IMR-90 (cell line): Measurements from ENCODE around the gene VPS39. TPM values are rescaled to one million over a fixed set of nuclear protein-coding genes. Genes with fewer than 3 reads are reported as not detected.

Source experiments
- ATAC-seq: fragments of 200-7000 bp; cut with Tn5 transposase; 2 replicates; pipeline ENCODE4 v1.9.1; 2020; ENCODE audit warnings: low read depth, mild to moderate bottlenecking, moderate library complexity
- BruUV-seq: library from RNA; stranded (reverse); fragments of 400-500 nt; replicated peaks from 2 replicates; lab custom pipeline; 2021; lab: Mats Ljungman, UMichigan
- CTCF ChIA-PET: fragments of 300-600 bp; formaldehyde crosslinking; extraction: SDS; loops from one replicate; lab custom pipeline; 2021; ENCODE audit warnings: antibody characterized with exemption; lab: Yijun Ruan, JAX
- POLR2A ChIA-PET: fragments of 300-600 bp; sonication (Branson Sonifier 250); formaldehyde crosslinking; loops from one replicate; lab custom pipeline; 2022; ENCODE audit warnings: antibody characterized with exemption; ENCODE audit not compliant: unreplicated experiment; lab: Charles Lee
- DNase-seq: peaks from one replicate; pipeline ENCODE4 v3.0.0; 2013
- H2AFZ ChIP-seq: replicated peaks from 2 replicates; pipeline ENCODE3; 2013; ENCODE audit warnings: low read length, mild to moderate bottlenecking; ENCODE audit not compliant: poor library complexity
- H2AK5ac ChIP-seq: 2 replicates; pipeline ENCODE4 v1.6.1; 2013; ENCODE audit warnings: low read depth, low read length, inconsistent platforms
- H2AK9ac ChIP-seq: replicated peaks from 2 replicates; pipeline ENCODE3; 2013; ENCODE audit warnings: mild to moderate bottlenecking, low read depth, low read length, moderate library complexity; ENCODE audit not compliant: poor library complexity
- H2BK120ac ChIP-seq: 2 replicates; pipeline ENCODE4 v1.6.1; 2013; ENCODE audit warnings: low read depth, low read length, inconsistent platforms
- H2BK15ac ChIP-seq: 3 replicates; pipeline ENCODE4 v1.6.1; 2013; ENCODE audit warnings: low read depth, low read length, inconsistent platforms
- H2BK20ac ChIP-seq: 2 replicates; pipeline ENCODE4 v1.6.1; 2013; ENCODE audit warnings: low read depth, mild to moderate bottlenecking, inconsistent platforms, low read length, moderate library complexity
- H2BK5ac ChIP-seq: 2 replicates; pipeline ENCODE4 v1.6.1; 2013; ENCODE audit warnings: mild to moderate bottlenecking, low read depth, low read length, inconsistent platforms; ENCODE audit not compliant: poor library complexity, severe bottlenecking
- H3K14ac ChIP-seq: replicated peaks from 2 replicates; pipeline ENCODE4 v1.6.1; 2013; ENCODE audit warnings: low read depth, low read length, inconsistent platforms
- H3K18ac ChIP-seq: 2 replicates; pipeline ENCODE4 v1.6.1; 2013; ENCODE audit warnings: low read depth, low read length, control low read depth
- H3K23ac ChIP-seq: 2 replicates; pipeline ENCODE4 v1.6.1; 2013; ENCODE audit warnings: low read depth, low read length, inconsistent platforms
- H3K27ac ChIP-seq: 2 replicates; pipeline ENCODE4 v1.5.1; 2013; ENCODE audit warnings: mild to moderate bottlenecking, control low read depth, low read length; ENCODE audit not compliant: insufficient read depth
- H3K27me3 ChIP-seq: 2 replicates; pipeline ENCODE4 v1.6.1; 2013; ENCODE audit warnings: low read length; ENCODE audit not compliant: control insufficient read depth, insufficient read depth
- H3K36me3 ChIP-seq: 2 replicates; pipeline ENCODE4 v1.6.1; 2013; ENCODE audit warnings: low read length, mixed read lengths; ENCODE audit not compliant: control insufficient read depth, insufficient read depth
- H3K4ac ChIP-seq: 2 replicates; pipeline ENCODE4 v1.6.1; 2013; ENCODE audit warnings: low read depth, low read length, inconsistent platforms
- H3K4me1 ChIP-seq: 2 replicates; pipeline ENCODE4 v1.6.1; 2013; ENCODE audit warnings: low read length, mixed read lengths; ENCODE audit not compliant: control insufficient read depth, insufficient read depth
- H3K4me2 ChIP-seq: 2 replicates; pipeline ENCODE4 v1.6.1; 2013; ENCODE audit warnings: low read depth, mild to moderate bottlenecking, control low read depth, low read length, moderate library complexity
- H3K4me3 ChIP-seq: 2 replicates; pipeline ENCODE4 v1.5.1; 2013; ENCODE audit warnings: low read depth, mild to moderate bottlenecking, control low read depth, low read length, moderate library complexity; ENCODE audit not compliant: insufficient read depth
- H3K56ac ChIP-seq: 2 replicates; pipeline ENCODE4 v1.6.1; 2013; ENCODE audit warnings: low read length, inconsistent platforms; ENCODE audit not compliant: insufficient read depth; ENCODE audit errors: extremely low read depth
- H3K79me1 ChIP-seq, 2 experiments: 2 replicates each; pipeline ENCODE4 v1.6.1; 2013; ENCODE audit warnings: low read length in 2 of 2, inconsistent platforms in 1 of 2, low read depth in 1 of 2
- H3K9ac ChIP-seq: 2 replicates; pipeline ENCODE4 v1.6.1; 2013; ENCODE audit warnings: low read depth, low read length, control low read depth
- H3K9me1 ChIP-seq: 2 replicates; pipeline ENCODE4 v1.6.1; 2013; ENCODE audit warnings: low read length, inconsistent platforms; ENCODE audit not compliant: insufficient read depth
- H3K9me3 ChIP-seq: 2 replicates; pipeline ENCODE4 v1.6.1; 2013; ENCODE audit warnings: low read length; ENCODE audit not compliant: control insufficient read depth, insufficient read depth
- H4K20me1 ChIP-seq: 2 replicates; pipeline ENCODE4 v1.6.1; 2013; ENCODE audit warnings: low read length, inconsistent platforms; ENCODE audit not compliant: insufficient read depth
- H4K5ac ChIP-seq: 2 replicates; pipeline ENCODE4 v1.6.1; 2013; ENCODE audit warnings: mild to moderate bottlenecking, low read depth, low read length, control low read depth
- H4K8ac ChIP-seq, 2 experiments: 2 replicates each; pipeline ENCODE4 v1.6.1; 2013; ENCODE audit warnings: low read depth in 2 of 2, low read length in 2 of 2, control low read depth in 1 of 2, inconsistent platforms in 1 of 2
- H4K91ac ChIP-seq: 2 replicates; pipeline ENCODE4 v1.6.1; 2013; ENCODE audit warnings: low read depth, low read length, inconsistent platforms; ENCODE audit not compliant: insufficient read depth
- BHLHE40 ChIP-seq: fragments of 150-350 bp; IDR thresholded peaks from 2 replicates; pipeline ENCODE4 v1.6.1; 2016; ENCODE audit warnings: mild to moderate bottlenecking, low read depth, low read length
- CEBPB ChIP-seq: IDR thresholded peaks from 2 replicates; pipeline ENCODE4 v1.6.1; 2012; ENCODE audit warnings: low read depth, low read length, improper control_type of control experiment
- CHD1 ChIP-seq: IDR thresholded peaks from 2 replicates; pipeline ENCODE4 v1.6.1; 2012; ENCODE audit warnings: low read depth, low read length, improper control_type of control experiment
- FOS ChIP-seq: fragments of 150-350 bp; IDR thresholded peaks from 2 replicates; pipeline ENCODE4 v1.6.1; 2016; ENCODE audit warnings: low read depth, low read length
- MAFK ChIP-seq: IDR thresholded peaks from 2 replicates; pipeline ENCODE4 v1.6.1; 2012; ENCODE audit warnings: low read depth, low read length, improper control_type of control experiment
- MAZ ChIP-seq: IDR thresholded peaks from 2 replicates; pipeline ENCODE4 v1.6.1; 2012; ENCODE audit warnings: low read depth, mild to moderate bottlenecking, low read length, improper control_type of control experiment, moderate library complexity, borderline replicate concordance
- MXI1 ChIP-seq: IDR thresholded peaks from 2 replicates; pipeline ENCODE4 v1.6.1; 2012; ENCODE audit warnings: low read depth, mild to moderate bottlenecking, low read length, moderate library complexity, borderline replicate concordance
- NFE2L2 ChIP-seq: fragments of 150-350 bp; IDR thresholded peaks from 2 replicates; pipeline ENCODE4 v1.6.1; 2016; ENCODE audit warnings: low read depth, mild to moderate bottlenecking, low read length
- RAD21 ChIP-seq: IDR thresholded peaks from 2 replicates; pipeline ENCODE4 v1.6.1; 2012; ENCODE audit warnings: low read length, improper control_type of control experiment
- RCOR1 ChIP-seq: IDR thresholded peaks from 2 replicates; pipeline ENCODE4 v1.6.1; 2012; ENCODE audit warnings: mild to moderate bottlenecking, low read length, improper control_type of control experiment; ENCODE audit not compliant: insufficient replicate concordance
- SMC3 ChIP-seq: fragments of 150-350 bp; IDR thresholded peaks from 2 replicates; pipeline ENCODE4 v1.6.1; 2016; ENCODE audit warnings: low read depth, mild to moderate bottlenecking, antibody characterized with exemption, low read length, moderate library complexity
- WGBS, 2 experiments: methylation state at CpG; one replicate each; pipeline versions ENCODE4 v1.1.5 to v1.1.7; 2013; ENCODE audit warnings: missing lambda C conversion rate in 2 of 2; ENCODE audit not compliant: insufficient read length in 1 of 2; ENCODE audit errors: extremely low coverage in 2 of 2; 5-methylcytosine and 5-hydroxymethylcytosine counted together
- dilution Hi-C: fragments of 300-500 bp; cut with HindIII; formaldehyde crosslinking; loops from one replicate; pipeline ENCODE4 v1.14.3; 2018; ENCODE audit warnings: low sequenced_read_pairs; ENCODE audit not compliant: unreplicated experiment
- in situ Hi-C: fragments of 300-500 bp; cut with MboI; formaldehyde crosslinking; loops from 3 replicates; pipeline ENCODE4 v1.14.3; 2019; ENCODE audit warnings: low sequenced_read_pairs, inconsistent platforms, mixed read lengths
- intact Hi-C: fragments of 100-400 bp; cut with micrococcal nuclease; formaldehyde crosslinking; loops from 2 replicates; pipeline ENCODE4 v1.10.0; 2022
- polyA plus RNA-seq, 3 experiments: library from polyadenylated mRNA; depleted of rRNA; stranded (reverse); fragments of >200 nt; gene quantifications; 2 replicates each; pipeline ENCODE4 v1.2.3, GENCODE V29; 2012; ENCODE audit warnings: low replicate concordance in 1 of 3
- total RNA-seq: library from RNA; depleted of rRNA; stranded (reverse); fragments of >200 nt; gene quantifications from 2 replicates; pipeline ENCODE4 v1.2.3, GENCODE V29; 2012
- TF ChIP-seq, protein P1 (sequence below): fragments of 150-350 bp; IDR thresholded peaks from 2 replicates; pipeline ENCODE4 v1.6.1; 2017; ENCODE audit warnings: mild to moderate bottlenecking, antibody characterized with exemption, low read length, low read depth
- TF ChIP-seq, protein P2 (sequence below): fragments of 150-350 bp; IDR thresholded peaks from 2 replicates; pipeline ENCODE4 v1.6.1; 2016; ENCODE audit warnings: low read depth, mild to moderate bottlenecking, low read length, moderate library complexity, borderline replicate concordance
- TF ChIP-seq, protein P3 (sequence below): conservative IDR thresholded peaks from 2 replicates; pipeline ENCODE4 v1.5.1; 2012; ENCODE audit warnings: mild to moderate bottlenecking, low read depth, low read length, improper control_type of control experiment

VPS39 gene
- total and polyA plus RNA-seq, 2 of the 4 experiments (the other 2 are of a cell fraction), result 49.7 to 52.2 TPM

DNA sequence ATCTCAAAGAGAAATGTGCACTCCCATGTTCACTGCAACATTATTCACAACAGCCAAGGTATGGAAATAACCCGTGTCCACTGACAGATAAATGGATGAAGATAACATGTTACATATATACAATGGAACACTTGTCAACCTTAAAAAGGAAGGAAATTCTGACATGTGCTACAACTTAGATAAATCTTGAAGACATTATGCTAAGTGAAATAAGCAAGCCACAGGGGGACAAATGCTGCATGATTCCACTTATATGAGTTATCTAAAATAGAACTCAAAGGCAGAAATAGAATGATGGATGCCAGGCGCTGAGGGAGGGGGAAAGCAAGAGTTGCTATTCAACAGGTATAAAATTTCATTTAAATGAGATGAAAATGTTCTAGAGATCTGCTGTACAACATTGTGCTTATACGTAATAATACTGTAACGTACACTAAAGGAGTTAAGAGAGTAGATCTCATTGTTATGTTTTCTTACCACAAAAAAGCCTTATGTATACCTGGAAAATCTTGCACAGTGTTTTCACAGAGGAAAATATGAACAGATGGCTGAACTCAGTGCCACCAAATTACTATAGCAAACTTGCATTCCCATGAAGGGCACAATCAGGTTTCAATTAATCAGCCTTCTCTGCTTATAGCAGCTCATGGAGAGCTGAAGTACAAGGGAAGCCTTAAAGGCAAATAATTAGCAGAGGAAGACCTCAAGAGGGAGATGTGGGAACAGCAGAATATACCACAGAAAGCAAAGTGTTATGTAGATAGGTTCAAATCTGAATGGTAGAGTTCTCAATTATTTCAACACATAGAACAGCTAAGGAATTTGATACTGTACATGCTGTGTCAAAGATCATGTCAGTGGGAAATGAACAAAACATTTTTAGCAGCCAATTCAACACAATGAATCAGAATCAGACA, 8.1 kb upstream of the VPS39 start:
- Histone ChIP-seq H3K4me3 (no peak overlapping the region), H3K18ac (no peak overlapping the region), H3K4me1 (no peaks in the 10 kb centered on the region), H3K27ac (no peak overlapping the region), H2BK5ac (no peak overlapping the region), H4K20me1 (no peaks in the 10 kb centered on the region), H2BK120ac (no peak overlapping the region), H4K91ac (no peak overlapping the region), H3K9ac (no peak overlapping the region), H3K23ac (no peak overlapping the region), H2BK20ac (no peak overlapping the region), H3K27me3 (no peaks in the 10 kb centered on the region), H2AK5ac (no peak overlapping the region), H3K4me2 (no peak overlapping the region), H3K79me1 (peaks cover 8 to 13% of the 10 kb centered on the region in 2 experiments; a peak in 2 of 4 replicates), H4K8ac (no peak overlapping the region), H3K9me1 (no peaks in the 10 kb centered on the region), H3K56ac (no peak overlapping the region), H3K14ac (no peak overlapping the region), H3K36me3 (peaks cover 23% of the 10 kb centered on the region), H2BK15ac (no peak overlapping the region), H2AK9ac (no peak overlapping the region), H4K5ac (no peak overlapping the region), H3K4ac (no peak overlapping the region), H3K9me3 (no peaks in the 10 kb centered on the region), H2AFZ (no peak overlapping the region)
- CTCF ChIA-PET, result no interaction called here
- TF ChIP-seq, protein P1, sequence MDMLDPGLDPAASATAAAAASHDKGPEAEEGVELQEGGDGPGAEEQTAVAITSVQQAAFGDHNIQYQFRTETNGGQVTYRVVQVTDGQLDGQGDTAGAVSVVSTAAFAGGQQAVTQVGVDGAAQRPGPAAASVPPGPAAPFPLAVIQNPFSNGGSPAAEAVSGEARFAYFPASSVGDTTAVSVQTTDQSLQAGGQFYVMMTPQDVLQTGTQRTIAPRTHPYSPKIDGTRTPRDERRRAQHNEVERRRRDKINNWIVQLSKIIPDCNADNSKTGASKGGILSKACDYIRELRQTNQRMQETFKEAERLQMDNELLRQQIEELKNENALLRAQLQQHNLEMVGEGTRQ, result no peak
- TF ChIP-seq CEBPB (no peak), MAZ (no peak), RAD21 (no peak), MAFK (no peak), FOS (no peak), SMC3 (no peak), RCOR1 (no peak), CHD1 (no peak), MXI1 (no peak), BHLHE40 (no peak), NFE2L2 (no peak)
- TF ChIP-seq, protein P2, sequence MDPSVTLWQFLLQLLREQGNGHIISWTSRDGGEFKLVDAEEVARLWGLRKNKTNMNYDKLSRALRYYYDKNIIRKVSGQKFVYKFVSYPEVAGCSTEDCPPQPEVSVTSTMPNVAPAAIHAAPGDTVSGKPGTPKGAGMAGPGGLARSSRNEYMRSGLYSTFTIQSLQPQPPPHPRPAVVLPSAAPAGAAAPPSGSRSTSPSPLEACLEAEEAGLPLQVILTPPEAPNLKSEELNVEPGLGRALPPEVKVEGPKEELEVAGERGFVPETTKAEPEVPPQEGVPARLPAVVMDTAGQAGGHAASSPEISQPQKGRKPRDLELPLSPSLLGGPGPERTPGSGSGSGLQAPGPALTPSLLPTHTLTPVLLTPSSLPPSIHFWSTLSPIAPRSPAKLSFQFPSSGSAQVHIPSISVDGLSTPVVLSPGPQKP, result no peak
- TF ChIP-seq, protein P3, sequence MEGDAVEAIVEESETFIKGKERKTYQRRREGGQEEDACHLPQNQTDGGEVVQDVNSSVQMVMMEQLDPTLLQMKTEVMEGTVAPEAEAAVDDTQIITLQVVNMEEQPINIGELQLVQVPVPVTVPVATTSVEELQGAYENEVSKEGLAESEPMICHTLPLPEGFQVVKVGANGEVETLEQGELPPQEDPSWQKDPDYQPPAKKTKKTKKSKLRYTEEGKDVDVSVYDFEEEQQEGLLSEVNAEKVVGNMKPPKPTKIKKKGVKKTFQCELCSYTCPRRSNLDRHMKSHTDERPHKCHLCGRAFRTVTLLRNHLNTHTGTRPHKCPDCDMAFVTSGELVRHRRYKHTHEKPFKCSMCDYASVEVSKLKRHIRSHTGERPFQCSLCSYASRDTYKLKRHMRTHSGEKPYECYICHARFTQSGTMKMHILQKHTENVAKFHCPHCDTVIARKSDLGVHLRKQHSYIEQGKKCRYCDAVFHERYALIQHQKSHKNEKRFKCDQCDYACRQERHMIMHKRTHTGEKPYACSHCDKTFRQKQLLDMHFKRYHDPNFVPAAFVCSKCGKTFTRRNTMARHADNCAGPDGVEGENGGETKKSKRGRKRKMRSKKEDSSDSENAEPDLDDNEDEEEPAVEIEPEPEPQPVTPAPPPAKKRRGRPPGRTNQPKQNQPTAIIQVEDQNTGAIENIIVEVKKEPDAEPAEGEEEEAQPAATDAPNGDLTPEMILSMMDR, result no peak
- no CpG with 5 or more reads among the region's 4 CpGs for WGBS, 2 experiments
- peak; percentile 32; the same call in 1 of the 2 replicates for ATAC-seq
- POLR2A ChIA-PET, result no interaction called here
- DNase-seq, result no peak
- dilution Hi-C loops (no loop called here), in situ Hi-C loops (no loop called here), intact Hi-C loops (loop anchor here (5.0 to 10.0 kb wide), 2 partner anchors 34 to 49 kb away; no protein-coding TSS in a partner anchor)
- no TSS peak for BruUV-seq
